Measurements from ENCODE around the gene SNRNP35.
"Not testable (repeated sequence)": the region's sequence is repeated elsewhere in the genome, so short reads cannot be mapped to it uniquely, and the experiment has no call there.

SNRNP35 gene

GRCh38 chr12:123449856-123450255, 8.1 kb upstream of the SNRNP35 start:
- no peak for DNase-seq

- DNase-seq: no peak
Observed at GRCh38 chr12:123450636-123451035, 7.3 kb upstream of the SNRNP35 start.

- DNase-seq: not testable (repeated sequence)
Observed at GRCh38 chr12:123452276-123452550, 5.7 kb upstream of the SNRNP35 start.

- no peak for DNase-seq
Observed at GRCh38 chr12:123453165-123453564, 4.8 kb upstream of the SNRNP35 start.

GRCh38 chr12:123463174-123463573, 5.2 kb downstream of the SNRNP35 start:
- DNase-seq: not testable (repeated sequence)

GRCh38 chr12:123465084-123465483, 7.1 kb downstream of the SNRNP35 start:
- no peak for DNase-seq

GRCh38 chr12:123468786-123469185, 10.8 kb downstream of the SNRNP35 start:
- no peak for DNase-seq

GRCh38 chr12:123469978-123470377, 12.0 kb downstream of the SNRNP35 start:
- no peak for DNase-seq

- DNase-seq: no peak
Observed at GRCh38 chr12:123471374-123472068, 13.6 kb downstream of the SNRNP35 start.

- no peak for DNase-seq
Observed at GRCh38 chr12:123472438-123472849, 14.5 kb downstream of the SNRNP35 start.

- no peak for DNase-seq
Observed at GRCh38 chr12:123474485-123475245, 16.7 kb downstream of the SNRNP35 start.

- DNase-seq: no peak
Observed at GRCh38 chr12:123475246-123475703, 17.3 kb downstream of the SNRNP35 start.

GRCh38 chr12:123478069-123478468, 20.1 kb downstream of the SNRNP35 start:
- DNase-seq: no peak

GRCh38 chr12:123478762-123479161, 20.8 kb downstream of the SNRNP35 start:
- no peak for DNase-seq

- DNase-seq: no peak
Observed at GRCh38 chr12:123479442-123480180, 21.7 kb downstream of the SNRNP35 start.

- DNase-seq: not testable (repeated sequence)
Observed at GRCh38 chr12:123481251-123481650, 23.3 kb downstream of the SNRNP35 start.

- DNase-seq: no peak
Observed at GRCh38 chr12:123482876-123483275, 24.9 kb downstream of the SNRNP35 start.

GRCh38 chr12:123483602-123484248, 25.8 kb downstream of the SNRNP35 start:
- no peak for DNase-seq

- no peak for DNase-seq
Observed at GRCh38 chr12:123485756-123486155, 27.8 kb downstream of the SNRNP35 start.

- DNase-seq: no peak
Observed at GRCh38 chr12:123487428-123487827, 29.5 kb downstream of the SNRNP35 start.

GRCh38 chr12:123488539-123489230, 30.7 kb downstream of the SNRNP35 start:
- no peak for DNase-seq

- no peak for DNase-seq
Observed at GRCh38 chr12:123489580-123489979, 31.6 kb downstream of the SNRNP35 start.

- no peak for DNase-seq
Observed at GRCh38 chr12:123490089-123490488, 32.1 kb downstream of the SNRNP35 start.

Measured in NCI-H526 treated with DMSO at 0.1 percent for 48 hours (cell line).